Measurements from ENCODE around the gene SPOCK3. TPM values are rescaled to one million over a fixed set of nuclear protein-coding genes. Genes with fewer than 3 reads are reported as not detected.

SPOCK3 gene
- total and polyA plus RNA-seq, 10 of the 15 experiments (the other 5 are each of a cell fraction or from before 2014, with no cell fraction given): 0.06 to 0.39 (median 0.09) TPM; not detected in 5

- Histone ChIP-seq H3K9ac (ENCODE audit: control insufficient read depth, insufficient read depth, low read length) (no peak overlapping the region), H4K20me1 (ENCODE audit: control insufficient read depth, insufficient read depth) (no peaks in the 10 kb centered on the region), H3K36me3 (ENCODE audit: control insufficient read depth in 2 of 2, insufficient read depth in 2 of 2, low read length in 1 of 2) (no peaks in the 10 kb centered on the region), H2AFZ (ENCODE audit: control insufficient read depth, low read depth, low read length) (no peak overlapping the region), H3K4me2 (ENCODE audit: control insufficient read depth, insufficient read depth) (no peak overlapping the region), H3K4me1 (ENCODE audit: control insufficient read depth, insufficient read depth, low read length) (no peaks in the 10 kb centered on the region), H3K9me3 (replicated peaks; ENCODE audit: control insufficient read depth, insufficient read depth, low read length) (no peaks in the 10 kb centered on the region), H3K27ac (ENCODE audit: control insufficient read depth, insufficient read depth) (no peak overlapping the region), H3K4me3 (no peak overlapping the region), H3K79me2 (ENCODE audit: control insufficient read depth, insufficient read depth, low read length) (no peaks in the 10 kb centered on the region), H3K27me3 (replicated peaks in 1 of 2; ENCODE audit: control insufficient read depth in 2 of 2, insufficient read depth in 2 of 2, low read length in 1 of 2) (no peaks in the 10 kb centered on the region)
- FAIRE-seq (no peak), ATAC-seq (no peak), DNase-seq (ENCODE audit: low read depth, low spot score) (no peak)
- BruUV-seq (replicated peaks): no TSS peak
- intact Hi-C loops (cut with micrococcal nuclease; ENCODE audit: unreplicated experiment): no loop called here
- TF ChIP-seq POU2F2 (IDR thresholded peaks at IDR 0.05; ENCODE audit: borderline replicate concordance, low read depth, low read length) (no peak), MYB (IDR thresholded peaks at IDR 0.05; ENCODE audit: borderline replicate concordance, low read depth, low read length) (no peak), ATF2 (IDR thresholded peaks at IDR 0.05; ENCODE audit: low read length) (no peak), SMC3 (IDR thresholded peaks at IDR 0.05; ENCODE audit: borderline replicate concordance, low read length) (no peak), HSF1 (IDR thresholded peaks at IDR 0.05; ENCODE audit: low read depth, low read length) (no peak)
- ChIA-PET POLR2A (no interaction called here), SMC1A (ENCODE audit: uncharacterized antibody, unreplicated experiment) (interaction anchor here (0.8 kb wide), 1 partner anchor 10 kb away, joined by 3 read pairs; no protein-coding TSS in a partner anchor), RAD21 (ENCODE audit: unreplicated experiment) (no interaction called here), CTCF (no interaction called here)
- in situ Hi-C loops (cut with MboI): no loop called here
- WGBS (ENCODE audit: insufficient coverage, insufficient replicate concordance, low lambda C conversion rate, missing lambda C conversion rate): 46% methylated on average over 1 of the region's 1 CpG
These were observed 37.8 kb downstream of the SPOCK3 start for GRCh38 chr4:167196344-167197012.

Measured in GM12878 (cell line).